H1 (cell line): ENCODE results near the gene KRT6C.

Experiments used
- EP300 ChIP-seq, 2 experiments: IDR thresholded peaks; 1 replicate in 1 of 2; 2 replicates in 1 of 2; pipeline ENCODE4 v1.6.1; 2011 to 2012; ENCODE audit warnings: low read depth in 2 of 2, low read length in 2 of 2, mild to moderate bottlenecking in 2 of 2, borderline replicate concordance in 1 of 2, inconsistent platforms in 1 of 2, moderate library complexity in 1 of 2
- EZH2 ChIP-seq: fragments of 200-600 bp; sonication (generic); IDR thresholded peaks from 2 replicates; pipeline ENCODE4 v1.7.1; 2012; ENCODE audit warnings: low read depth, mild to moderate bottlenecking, moderate library complexity, low read length, inconsistent platforms; ENCODE audit not compliant: severe bottlenecking
- MAFK ChIP-seq: IDR thresholded peaks from 2 replicates; pipeline ENCODE4 v1.6.1; 2012; ENCODE audit warnings: low read depth, mild to moderate bottlenecking, improper control_type of control experiment, low read length
- RXRA ChIP-seq: IDR thresholded peaks from 2 replicates; pipeline ENCODE4 v1.6.1; 2011; ENCODE audit warnings: low read depth, mild to moderate bottlenecking, low read length, moderate library complexity; ENCODE audit not compliant: insufficient read depth
- SAP30 ChIP-seq: fragments of 300-600 bp; sonication (generic); IDR thresholded peaks from 2 replicates; pipeline ENCODE4 v1.7.1; 2012; ENCODE audit warnings: low read length, moderate library complexity, mild to moderate bottlenecking, inconsistent platforms; ENCODE audit not compliant: insufficient read depth, insufficient replicate concordance
- TAF7 ChIP-seq: optimal IDR thresholded peaks from 2 replicates; pipeline ENCODE3; 2011; ENCODE audit warnings: low read depth, mild to moderate bottlenecking, inconsistent platforms, low read length, moderate library complexity, borderline replicate concordance
- ZNF274 ChIP-seq: IDR thresholded peaks from 2 replicates; pipeline ENCODE4 v1.7.0; 2012; ENCODE audit warnings: low read length, borderline replicate concordance; ENCODE audit errors: extremely low read depth
- TF ChIP-seq, protein P1 (sequence below), 3 experiments: IDR thresholded peaks; 1 replicate in 2 of 3; 2 replicates in 1 of 3; pipeline versions ENCODE4 v1.5.1 to v1.6.1; 2011; ENCODE audit warnings: low read length in 3 of 3, mild to moderate bottlenecking in 3 of 3, inconsistent platforms in 2 of 3, low read depth in 1 of 3, moderate library complexity in 1 of 3; ENCODE audit not compliant: insufficient read depth in 1 of 3; ENCODE audit errors: control extremely low read depth in 1 of 3
- TF ChIP-seq, protein P2 (sequence below): fragments of 300-600 bp; sonication (generic); IDR thresholded peaks from 2 replicates; pipeline ENCODE4 v1.7.1; 2012; ENCODE audit warnings: low read length, moderate library complexity, mild to moderate bottlenecking, inconsistent platforms; ENCODE audit not compliant: insufficient replicate concordance
- TF ChIP-seq, protein P3 (sequence below): IDR thresholded peaks from 2 replicates; pipeline ENCODE4 v1.6.1; 2011; ENCODE audit warnings: low read length, improper control_type of control experiment

DNA sequence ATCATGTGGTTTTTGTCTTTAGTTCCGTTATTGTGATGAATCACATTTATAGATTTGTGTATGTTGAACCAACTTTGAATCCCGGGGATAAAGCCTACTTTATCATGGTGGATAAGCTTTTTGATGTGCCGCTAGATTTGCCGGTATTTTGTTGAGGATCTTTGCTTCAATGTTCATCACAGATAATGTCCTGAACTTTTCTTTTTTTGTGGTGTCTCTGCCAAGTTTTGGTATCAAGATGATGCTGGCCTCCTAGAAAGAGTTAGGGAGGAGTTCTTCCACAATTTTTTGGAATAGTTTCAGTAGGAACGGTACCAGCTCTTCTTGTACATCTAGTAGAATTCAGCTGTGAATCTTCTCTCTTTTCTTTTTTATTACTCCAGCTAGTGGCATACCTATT lies 14.7 kb downstream of the KRT6C start:
- TF ChIP-seq, protein P1, sequence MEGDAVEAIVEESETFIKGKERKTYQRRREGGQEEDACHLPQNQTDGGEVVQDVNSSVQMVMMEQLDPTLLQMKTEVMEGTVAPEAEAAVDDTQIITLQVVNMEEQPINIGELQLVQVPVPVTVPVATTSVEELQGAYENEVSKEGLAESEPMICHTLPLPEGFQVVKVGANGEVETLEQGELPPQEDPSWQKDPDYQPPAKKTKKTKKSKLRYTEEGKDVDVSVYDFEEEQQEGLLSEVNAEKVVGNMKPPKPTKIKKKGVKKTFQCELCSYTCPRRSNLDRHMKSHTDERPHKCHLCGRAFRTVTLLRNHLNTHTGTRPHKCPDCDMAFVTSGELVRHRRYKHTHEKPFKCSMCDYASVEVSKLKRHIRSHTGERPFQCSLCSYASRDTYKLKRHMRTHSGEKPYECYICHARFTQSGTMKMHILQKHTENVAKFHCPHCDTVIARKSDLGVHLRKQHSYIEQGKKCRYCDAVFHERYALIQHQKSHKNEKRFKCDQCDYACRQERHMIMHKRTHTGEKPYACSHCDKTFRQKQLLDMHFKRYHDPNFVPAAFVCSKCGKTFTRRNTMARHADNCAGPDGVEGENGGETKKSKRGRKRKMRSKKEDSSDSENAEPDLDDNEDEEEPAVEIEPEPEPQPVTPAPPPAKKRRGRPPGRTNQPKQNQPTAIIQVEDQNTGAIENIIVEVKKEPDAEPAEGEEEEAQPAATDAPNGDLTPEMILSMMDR (IDR thresholded peaks at IDR 0.05; ENCODE audit: control extremely low read depth in 1 of 3, insufficient read depth in 1 of 3, low read depth in 1 of 3, low read length in 3 of 3) = no peak
- TF ChIP-seq, protein P2, sequence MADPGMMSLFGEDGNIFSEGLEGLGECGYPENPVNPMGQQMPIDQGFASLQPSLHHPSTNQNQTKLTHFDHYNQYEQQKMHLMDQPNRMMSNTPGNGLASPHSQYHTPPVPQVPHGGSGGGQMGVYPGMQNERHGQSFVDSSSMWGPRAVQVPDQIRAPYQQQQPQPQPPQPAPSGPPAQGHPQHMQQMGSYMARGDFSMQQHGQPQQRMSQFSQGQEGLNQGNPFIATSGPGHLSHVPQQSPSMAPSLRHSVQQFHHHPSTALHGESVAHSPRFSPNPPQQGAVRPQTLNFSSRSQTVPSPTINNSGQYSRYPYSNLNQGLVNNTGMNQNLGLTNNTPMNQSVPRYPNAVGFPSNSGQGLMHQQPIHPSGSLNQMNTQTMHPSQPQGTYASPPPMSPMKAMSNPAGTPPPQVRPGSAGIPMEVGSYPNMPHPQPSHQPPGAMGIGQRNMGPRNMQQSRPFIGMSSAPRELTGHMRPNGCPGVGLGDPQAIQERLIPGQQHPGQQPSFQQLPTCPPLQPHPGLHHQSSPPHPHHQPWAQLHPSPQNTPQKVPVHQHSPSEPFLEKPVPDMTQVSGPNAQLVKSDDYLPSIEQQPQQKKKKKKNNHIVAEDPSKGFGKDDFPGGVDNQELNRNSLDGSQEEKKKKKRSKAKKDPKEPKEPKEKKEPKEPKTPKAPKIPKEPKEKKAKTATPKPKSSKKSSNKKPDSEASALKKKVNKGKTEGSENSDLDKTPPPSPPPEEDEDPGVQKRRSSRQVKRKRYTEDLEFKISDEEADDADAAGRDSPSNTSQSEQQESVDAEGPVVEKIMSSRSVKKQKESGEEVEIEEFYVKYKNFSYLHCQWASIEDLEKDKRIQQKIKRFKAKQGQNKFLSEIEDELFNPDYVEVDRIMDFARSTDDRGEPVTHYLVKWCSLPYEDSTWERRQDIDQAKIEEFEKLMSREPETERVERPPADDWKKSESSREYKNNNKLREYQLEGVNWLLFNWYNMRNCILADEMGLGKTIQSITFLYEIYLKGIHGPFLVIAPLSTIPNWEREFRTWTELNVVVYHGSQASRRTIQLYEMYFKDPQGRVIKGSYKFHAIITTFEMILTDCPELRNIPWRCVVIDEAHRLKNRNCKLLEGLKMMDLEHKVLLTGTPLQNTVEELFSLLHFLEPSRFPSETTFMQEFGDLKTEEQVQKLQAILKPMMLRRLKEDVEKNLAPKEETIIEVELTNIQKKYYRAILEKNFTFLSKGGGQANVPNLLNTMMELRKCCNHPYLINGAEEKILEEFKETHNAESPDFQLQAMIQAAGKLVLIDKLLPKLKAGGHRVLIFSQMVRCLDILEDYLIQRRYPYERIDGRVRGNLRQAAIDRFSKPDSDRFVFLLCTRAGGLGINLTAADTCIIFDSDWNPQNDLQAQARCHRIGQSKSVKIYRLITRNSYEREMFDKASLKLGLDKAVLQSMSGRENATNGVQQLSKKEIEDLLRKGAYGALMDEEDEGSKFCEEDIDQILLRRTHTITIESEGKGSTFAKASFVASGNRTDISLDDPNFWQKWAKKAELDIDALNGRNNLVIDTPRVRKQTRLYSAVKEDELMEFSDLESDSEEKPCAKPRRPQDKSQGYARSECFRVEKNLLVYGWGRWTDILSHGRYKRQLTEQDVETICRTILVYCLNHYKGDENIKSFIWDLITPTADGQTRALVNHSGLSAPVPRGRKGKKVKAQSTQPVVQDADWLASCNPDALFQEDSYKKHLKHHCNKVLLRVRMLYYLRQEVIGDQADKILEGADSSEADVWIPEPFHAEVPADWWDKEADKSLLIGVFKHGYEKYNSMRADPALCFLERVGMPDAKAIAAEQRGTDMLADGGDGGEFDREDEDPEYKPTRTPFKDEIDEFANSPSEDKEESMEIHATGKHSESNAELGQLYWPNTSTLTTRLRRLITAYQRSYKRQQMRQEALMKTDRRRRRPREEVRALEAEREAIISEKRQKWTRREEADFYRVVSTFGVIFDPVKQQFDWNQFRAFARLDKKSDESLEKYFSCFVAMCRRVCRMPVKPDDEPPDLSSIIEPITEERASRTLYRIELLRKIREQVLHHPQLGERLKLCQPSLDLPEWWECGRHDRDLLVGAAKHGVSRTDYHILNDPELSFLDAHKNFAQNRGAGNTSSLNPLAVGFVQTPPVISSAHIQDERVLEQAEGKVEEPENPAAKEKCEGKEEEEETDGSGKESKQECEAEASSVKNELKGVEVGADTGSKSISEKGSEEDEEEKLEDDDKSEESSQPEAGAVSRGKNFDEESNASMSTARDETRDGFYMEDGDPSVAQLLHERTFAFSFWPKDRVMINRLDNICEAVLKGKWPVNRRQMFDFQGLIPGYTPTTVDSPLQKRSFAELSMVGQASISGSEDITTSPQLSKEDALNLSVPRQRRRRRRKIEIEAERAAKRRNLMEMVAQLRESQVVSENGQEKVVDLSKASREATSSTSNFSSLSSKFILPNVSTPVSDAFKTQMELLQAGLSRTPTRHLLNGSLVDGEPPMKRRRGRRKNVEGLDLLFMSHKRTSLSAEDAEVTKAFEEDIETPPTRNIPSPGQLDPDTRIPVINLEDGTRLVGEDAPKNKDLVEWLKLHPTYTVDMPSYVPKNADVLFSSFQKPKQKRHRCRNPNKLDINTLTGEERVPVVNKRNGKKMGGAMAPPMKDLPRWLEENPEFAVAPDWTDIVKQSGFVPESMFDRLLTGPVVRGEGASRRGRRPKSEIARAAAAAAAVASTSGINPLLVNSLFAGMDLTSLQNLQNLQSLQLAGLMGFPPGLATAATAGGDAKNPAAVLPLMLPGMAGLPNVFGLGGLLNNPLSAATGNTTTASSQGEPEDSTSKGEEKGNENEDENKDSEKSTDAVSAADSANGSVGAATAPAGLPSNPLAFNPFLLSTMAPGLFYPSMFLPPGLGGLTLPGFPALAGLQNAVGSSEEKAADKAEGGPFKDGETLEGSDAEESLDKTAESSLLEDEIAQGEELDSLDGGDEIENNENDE = no peak
- TF ChIP-seq EP300 (IDR thresholded peaks at IDR 0.05; ENCODE audit: borderline replicate concordance in 1 of 2, low read depth in 2 of 2, low read length in 2 of 2) = no peak
- TF ChIP-seq, protein P3, sequence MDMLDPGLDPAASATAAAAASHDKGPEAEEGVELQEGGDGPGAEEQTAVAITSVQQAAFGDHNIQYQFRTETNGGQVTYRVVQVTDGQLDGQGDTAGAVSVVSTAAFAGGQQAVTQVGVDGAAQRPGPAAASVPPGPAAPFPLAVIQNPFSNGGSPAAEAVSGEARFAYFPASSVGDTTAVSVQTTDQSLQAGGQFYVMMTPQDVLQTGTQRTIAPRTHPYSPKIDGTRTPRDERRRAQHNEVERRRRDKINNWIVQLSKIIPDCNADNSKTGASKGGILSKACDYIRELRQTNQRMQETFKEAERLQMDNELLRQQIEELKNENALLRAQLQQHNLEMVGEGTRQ = no peak
- no peak for TF ChIP-seq EZH2
- no peak for TF ChIP-seq MAFK
- TF ChIP-seq TAF7 = no peak
- TF ChIP-seq ZNF274 = no peak
- no peak for TF ChIP-seq SAP30
- no peak for TF ChIP-seq RXRA
